Measurements from ENCODE around the gene TUBGCP2. TPM values are rescaled to one million over a fixed set of nuclear protein-coding genes. Genes with fewer than 3 reads are reported as not detected.

TUBGCP2 gene
- total RNA-seq, 4 donors from 2014 or later = 35.8 to 47.3 (median 38.8) TPM

DNA sequence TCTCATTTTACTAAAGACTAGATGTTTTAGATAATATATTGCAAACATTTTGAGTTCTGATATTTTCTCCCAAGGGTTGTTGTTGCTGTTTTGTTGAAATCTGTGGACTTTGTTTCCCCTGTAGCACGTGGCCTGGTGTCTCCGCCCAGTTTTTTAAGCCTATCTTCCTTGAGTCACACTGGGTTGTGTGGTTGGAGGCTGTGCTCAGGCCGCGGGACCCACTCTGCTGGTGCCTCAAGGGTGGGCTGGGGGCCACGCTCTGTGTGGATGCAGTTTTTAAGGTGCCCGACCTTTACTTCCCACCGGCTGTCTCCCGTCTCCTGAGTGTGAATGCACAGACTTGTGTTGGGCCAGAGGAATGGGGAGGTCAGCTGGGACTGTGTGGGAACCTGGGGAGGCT lies 34.3 kb upstream of the TUBGCP2 start:
- no peaks in the 10 kb centered on the region for H3K36me3 ChIP-seq
- no peaks in the 10 kb centered on the region for H3K4me1 ChIP-seq
- no peak for ATAC-seq
- H3K4me3 ChIP-seq = no peak overlapping the region
- no peak overlapping the region for H3K27ac ChIP-seq
- H3K9me3 ChIP-seq = no peaks in the 10 kb centered on the region
- H3K27me3 ChIP-seq = peaks cover 96% of the 10 kb centered on the region
- WGBS, 2 donors (ENCODE audit: low coverage in 1 of 2) = 40 to 67% methylated on average over 1 to 2 of the region's 8 CpGs
- TF ChIP-seq CTCF (IDR thresholded peaks at IDR 0.05) (no peak), POLR2AphosphoS5 (IDR thresholded peaks at IDR 0.05) (no peak), POLR2A (IDR thresholded peaks at IDR 0.05) (no peak), EP300 (IDR thresholded peaks at IDR 0.05) (no peak)

- Histone ChIP-seq H3K27ac (no peak overlapping the region), H3K4me1 (peaks cover 0 to under 1% (median 0%) of the 10 kb centered on the region in 3 donors), H3K9me3 (no peaks in the 10 kb centered on the region), H3K4me3 (no peak overlapping the region), H3K27me3 (peaks cover 96% of the 10 kb centered on the region), H3K36me3 (no peaks in the 10 kb centered on the region)
- no peak for ATAC-seq
- 79 to 87% methylated on average over 4 of the region's 4 CpGs for WGBS, 2 donors (ENCODE audit: low coverage in 1 of 2)
- TF ChIP-seq POLR2AphosphoS5 (IDR thresholded peaks at IDR 0.05) (no peak), EP300 (IDR thresholded peaks at IDR 0.05) (no peak), POLR2A (IDR thresholded peaks at IDR 0.05) (no peak), CTCF (IDR thresholded peaks at IDR 0.05) (no peak)
These were observed 33.3 kb upstream of the TUBGCP2 start for GRCh38 chr10:133341983-133342382.

DNA sequence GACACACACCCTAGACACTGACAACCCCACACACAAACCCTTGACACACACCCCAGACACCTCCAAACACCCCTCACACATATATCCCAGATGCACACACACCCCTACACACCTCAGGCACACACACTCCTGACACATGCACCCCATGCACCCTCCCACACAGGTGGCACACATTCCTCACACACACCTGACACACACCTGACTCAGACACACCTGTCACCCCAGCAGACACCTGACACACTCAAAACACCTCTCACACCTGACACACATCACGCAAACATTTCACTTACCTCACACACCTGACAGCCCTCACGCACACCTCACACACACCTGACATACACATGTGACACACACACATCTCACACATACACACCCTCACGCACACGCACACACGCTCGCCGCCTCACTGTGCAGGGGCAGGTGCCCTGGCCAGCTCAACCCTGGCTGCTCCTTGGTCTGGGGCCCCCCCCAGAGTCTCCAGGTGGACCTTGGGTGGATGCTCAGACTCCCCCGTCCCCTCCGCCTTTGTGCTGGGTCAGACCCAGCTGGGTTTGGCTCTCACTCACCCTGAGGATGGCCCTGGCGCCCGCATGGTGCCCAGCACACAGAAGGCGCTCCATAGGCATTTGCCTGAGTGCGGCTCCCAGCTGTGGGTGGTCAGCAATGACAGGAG lies 31.2 kb upstream of the TUBGCP2 start:
- peaks cover 0 to 22% (median 20%) of the 10 kb centered on the region in 3 donors for H3K4me1 ChIP-seq
- no peak for ATAC-seq
- TF ChIP-seq EP300 (IDR thresholded peaks at IDR 0.05) (no peak), POLR2AphosphoS5 (IDR thresholded peaks at IDR 0.05) (no peak), POLR2A (IDR thresholded peaks at IDR 0.05) (no peak), CTCF (IDR thresholded peaks at IDR 0.05) (no peak)
- no peak overlapping the region for H3K4me3 ChIP-seq
- no peaks in the 10 kb centered on the region for H3K36me3 ChIP-seq
- 40 to 70% methylated on average over 1 to 4 of the region's 13 CpGs for WGBS, 2 donors (ENCODE audit: low coverage in 1 of 2)
- no peak overlapping the region for H3K27ac ChIP-seq
- no peaks in the 10 kb centered on the region for H3K9me3 ChIP-seq
- H3K27me3 ChIP-seq = peaks cover 96% of the 10 kb centered on the region

- H3K36me3 ChIP-seq = no peaks in the 10 kb centered on the region
- H3K4me3 ChIP-seq = no peak overlapping the region
- no peak for ATAC-seq
- H3K9me3 ChIP-seq = no peaks in the 10 kb centered on the region
- WGBS, 2 donors (ENCODE audit: low coverage in 1 of 2) = 82 to 92% methylated on average over 2 to 8 of the region's 10 CpGs
- TF ChIP-seq EP300 (IDR thresholded peaks at IDR 0.05) = no peak
- TF ChIP-seq CTCF (IDR thresholded peaks at IDR 0.05) = no peak
- no peak for TF ChIP-seq POLR2A (IDR thresholded peaks at IDR 0.05)
- no peak for TF ChIP-seq POLR2AphosphoS5 (IDR thresholded peaks at IDR 0.05)
- H3K27ac ChIP-seq = no peak overlapping the region
- H3K4me1 ChIP-seq = peaks cover 0 to 26% (median 23%) of the 10 kb centered on the region in 3 donors
- peaks cover 92% of the 10 kb centered on the region for H3K27me3 ChIP-seq
These were observed 29.7 kb upstream of the TUBGCP2 start for GRCh38 chr10:133338080-133339071.
